H1 (cell line): ENCODE data around the gene TSFM. TPM values are rescaled to one million over a fixed set of nuclear protein-coding genes. Genes with fewer than 3 reads are reported as not detected.

Experiments
- CTCF ChIA-PET: fragments of 300-600 bp; sonication (Branson Sonifier 250); formaldehyde crosslinking; loops from one replicate; lab custom pipeline; 2021; ENCODE audit not compliant: partially characterized antibody; lab: Charles Lee
- POLR2A ChIA-PET: fragments of 300-600 bp; sonication (Branson Sonifier 250); formaldehyde crosslinking; loops from one replicate; lab custom pipeline; 2021; ENCODE audit warnings: inconsistent platforms; ENCODE audit not compliant: partially characterized antibody; lab: Charles Lee
- DNase-seq, 2 experiments: peaks; one replicate each; pipeline versions ENCODE4 v3.0.0 to v3.0.0-alpha.2; 2010 to 2022; ENCODE audit warnings: low spot score in 2 of 2, low read depth in 1 of 2, mixed read lengths in 1 of 2
- FAIRE-seq: peaks from 2 replicates; lab custom pipeline; 2011; peaks lifted over from hg19 to GRCh38; lab: Jason Lieb, UNC
- H2AFZ ChIP-seq: 2 replicates; pipeline ENCODE4 v1.8.1; 2012; ENCODE audit warnings: low read length, inconsistent platforms
- H2AK5ac ChIP-seq: 2 replicates; pipeline ENCODE4 v1.6.1; 2013; ENCODE audit warnings: low read depth, low read length
- H2BK120ac ChIP-seq: replicated peaks from 2 replicates; pipeline ENCODE3; 2013; ENCODE audit warnings: low read depth, low read length, inconsistent platforms
- H2BK12ac ChIP-seq: 2 replicates; pipeline ENCODE4 v1.6.1; 2013; ENCODE audit warnings: low read depth, low read length
- H2BK15ac ChIP-seq: 2 replicates; pipeline ENCODE4 v1.6.1; 2013; ENCODE audit warnings: low read length
- H2BK20ac ChIP-seq: 2 replicates; pipeline ENCODE4 v1.6.1; 2013; ENCODE audit warnings: low read length
- H2BK5ac ChIP-seq: 2 replicates; pipeline ENCODE4 v1.6.1; 2013; ENCODE audit warnings: low read depth, low read length
- H3K14ac ChIP-seq: 2 replicates; pipeline ENCODE4 v1.6.1; 2013; ENCODE audit warnings: inconsistent platforms; ENCODE audit not compliant: insufficient read length
- H3K18ac ChIP-seq: 2 replicates; pipeline ENCODE4 v1.6.1; 2013; ENCODE audit warnings: low read length; ENCODE audit errors: extremely low read depth
- H3K23ac ChIP-seq: 2 replicates; pipeline ENCODE4 v1.6.1; 2013; ENCODE audit warnings: inconsistent platforms; ENCODE audit not compliant: insufficient read length
- H3K23me2 ChIP-seq: 2 replicates; pipeline ENCODE4 v1.6.1; 2013; ENCODE audit warnings: low read depth, low read length
- H3K27ac ChIP-seq: 2 replicates; pipeline ENCODE4 v1.6.1; 2011; ENCODE audit warnings: low read depth, low read length, inconsistent platforms
- H3K27me3 ChIP-seq, 4 experiments: replicated peaks in 1 of 4; 1 replicate in 1 of 4; 2 replicates in 3 of 4; pipeline versions ENCODE4 v1.6.1 to v1.8.1; 2011 to 2013; ENCODE audit warnings: low read length in 3 of 4, mild to moderate bottlenecking in 3 of 4, inconsistent platforms in 2 of 4, mixed read lengths in 2 of 4, moderate library complexity in 1 of 4; ENCODE audit not compliant: control insufficient read depth in 3 of 4, insufficient read depth in 3 of 4; ENCODE audit errors: extremely low read depth in 1 of 4
- H3K36me3 ChIP-seq, 4 experiments: 2 replicates each; pipeline versions ENCODE4 v1.6.1 to v1.8.1; 2011 to 2013; ENCODE audit warnings: mild to moderate bottlenecking in 4 of 4, low read length in 3 of 4, moderate library complexity in 2 of 4, control low read depth in 1 of 4, inconsistent platforms in 1 of 4; ENCODE audit not compliant: insufficient read depth in 4 of 4, control insufficient read depth in 2 of 4
- H3K4ac ChIP-seq: replicated peaks from 2 replicates; pipeline ENCODE3; 2013; ENCODE audit warnings: low read length, low read depth, mixed read lengths, inconsistent platforms; ENCODE audit not compliant: insufficient read length
- H3K4me1 ChIP-seq, 4 experiments: replicated peaks in 1 of 4; 1 replicate in 1 of 4; 2 replicates in 3 of 4; pipeline versions ENCODE4 v1.6.1 to v1.8.1; 2011 to 2013; ENCODE audit warnings: low read length in 3 of 4, inconsistent platforms in 2 of 4, mixed read lengths in 1 of 4; ENCODE audit not compliant: insufficient read depth in 4 of 4, control insufficient read depth in 3 of 4
- H3K4me2 ChIP-seq, 2 experiments: 2 replicates each; pipeline versions ENCODE4 v1.6.1 to v1.8.1; 2011 to 2013; ENCODE audit warnings: low read depth in 2 of 2, low read length in 2 of 2, control low read depth in 1 of 2, inconsistent platforms in 1 of 2, mild to moderate bottlenecking in 1 of 2; ENCODE audit not compliant: insufficient read depth in 1 of 2
- H3K4me3 ChIP-seq, 4 experiments: fragments of 200-600, 300-600 bp in 1 of 4; sonication (generic), shearing (Covaris generic), sonication (Bioruptor Twin) in 1 of 4; 2 replicates each; pipeline versions ENCODE4 v1.5.1 to v1.8.1; 2011 to 2016; ENCODE audit warnings: low read length in 4 of 4, low read depth in 3 of 4, control low read depth in 2 of 4, inconsistent platforms in 2 of 4, mild to moderate bottlenecking in 2 of 4, mixed read lengths in 1 of 4, moderate library complexity in 1 of 4; ENCODE audit not compliant: insufficient read depth in 2 of 4; ENCODE audit errors: extremely low read depth in 1 of 4
- H3K56ac ChIP-seq: replicated peaks from 2 replicates; pipeline ENCODE3; 2013; ENCODE audit warnings: low read depth, mild to moderate bottlenecking, mixed read lengths, low read length, inconsistent platforms; ENCODE audit not compliant: insufficient read length
- H3K79me1 ChIP-seq: 2 replicates; pipeline ENCODE4 v1.6.1; 2013; ENCODE audit warnings: low read depth, low read length, control low read depth
- H3K79me2 ChIP-seq, 2 experiments: 2 replicates each; pipeline versions ENCODE4 v1.6.1 to v1.8.1; 2012 to 2013; ENCODE audit warnings: low read length in 2 of 2, mild to moderate bottlenecking in 2 of 2, inconsistent platforms in 1 of 2; ENCODE audit not compliant: insufficient read depth in 2 of 2, control insufficient read depth in 1 of 2
- H3K9ac ChIP-seq, 4 experiments: replicated peaks in 1 of 4; 1 replicate in 1 of 4; 2 replicates in 3 of 4; pipeline versions ENCODE4 v1.6.1 to v1.8.1; 2011 to 2013; ENCODE audit warnings: low read depth in 3 of 4, low read length in 3 of 4, control low read depth in 2 of 4, mild to moderate bottlenecking in 2 of 4, moderate library complexity in 2 of 4, inconsistent platforms in 1 of 4; ENCODE audit errors: extremely low read depth in 1 of 4
- H3K9me3 ChIP-seq, 2 experiments: 2 replicates each; pipeline versions ENCODE4 v1.6.1 to v1.8.1; 2012 to 2013; ENCODE audit warnings: mild to moderate bottlenecking in 2 of 2, moderate library complexity in 2 of 2, control low read depth in 1 of 2, inconsistent platforms in 1 of 2, low read depth in 1 of 2, low read length in 1 of 2, mixed read lengths in 1 of 2; ENCODE audit not compliant: insufficient read depth in 2 of 2
- H4K20me1 ChIP-seq, 2 experiments: replicated peaks in 1 of 2; 2 replicates each; pipeline versions ENCODE3 to v1.8.1; 2011 to 2013; ENCODE audit warnings: inconsistent platforms in 2 of 2, low read length in 2 of 2, mild to moderate bottlenecking in 1 of 2; ENCODE audit not compliant: insufficient read depth in 2 of 2, control insufficient read depth in 1 of 2
- H4K5ac ChIP-seq: 2 replicates; pipeline ENCODE4 v1.6.1; 2013; ENCODE audit warnings: low read length, low read depth, mixed read lengths, inconsistent platforms; ENCODE audit not compliant: insufficient read length
- H4K8ac ChIP-seq: 2 replicates; pipeline ENCODE4 v1.8.0; 2013; ENCODE audit warnings: mild to moderate bottlenecking, moderate library complexity, low read length, inconsistent platforms; ENCODE audit not compliant: insufficient read depth; ENCODE audit errors: extremely low read depth
- H4K91ac ChIP-seq: replicated peaks from 2 replicates; pipeline ENCODE3; 2013; ENCODE audit warnings: low read length, mixed read lengths, inconsistent platforms; ENCODE audit not compliant: insufficient read length
- BACH1 ChIP-seq: IDR thresholded peaks from 2 replicates; pipeline ENCODE4 v1.6.1; 2012; ENCODE audit warnings: low read length, improper control_type of control experiment
- CBX5 ChIP-seq: fragments of 300-800, 300-1000 bp; sonication (generic); IDR thresholded peaks from 2 replicates; pipeline ENCODE4 v1.7.1; 2016; ENCODE audit warnings: antibody characterized with exemption, low read length, low read depth
- CHD1 ChIP-seq: IDR thresholded peaks from 2 replicates; pipeline ENCODE4 v1.6.1; 2012; ENCODE audit warnings: low read depth, low read length, improper control_type of control experiment
- CHD2 ChIP-seq: IDR thresholded peaks from 2 replicates; pipeline ENCODE4 v1.6.1; 2012; ENCODE audit warnings: low read length, improper control_type of control experiment
- JUND ChIP-seq: IDR thresholded peaks from 2 replicates; pipeline ENCODE4 v1.6.1; 2011; ENCODE audit warnings: mild to moderate bottlenecking, improper control_type of control experiment, low read length
- MAFK ChIP-seq: IDR thresholded peaks from 2 replicates; pipeline ENCODE4 v1.6.1; 2012; ENCODE audit warnings: low read depth, mild to moderate bottlenecking, improper control_type of control experiment, low read length
- RFX5 ChIP-seq: IDR thresholded peaks from 2 replicates; pipeline ENCODE4 v1.6.1; 2011; ENCODE audit warnings: low read depth, low read length, improper control_type of control experiment, borderline replicate concordance
- SIN3A ChIP-seq, 2 experiments: IDR thresholded peaks in 1 of 2; conservative IDR thresholded peaks in 1 of 2; 2 replicates each; pipeline ENCODE4 v1.6.1; 2011 to 2012; ENCODE audit warnings: low read length in 2 of 2, improper control_type of control experiment in 1 of 2, low read depth in 1 of 2, mild to moderate bottlenecking in 1 of 2
- SIRT6 ChIP-seq: IDR thresholded peaks from one replicate; pipeline ENCODE4 v1.7.1; 2012; ENCODE audit warnings: low read length, inconsistent platforms
- SUZ12 ChIP-seq: fragments of 200-600 bp; sonication (generic); IDR thresholded peaks from 2 replicates; pipeline ENCODE4 v1.6.1; 2012; ENCODE audit warnings: mild to moderate bottlenecking, inconsistent platforms, low read length, moderate library complexity, mixed read lengths
- WGBS, 2 experiments: shearing (Covaris generic) in 1 of 2; methylation state at CpG; one replicate each; pipeline versions ENCODE4 v1.1.6 to v1.1.7; 2013 to 2015; ENCODE audit warnings: low lambda C conversion rate in 2 of 2, mixed read lengths in 2 of 2, inconsistent platforms in 1 of 2, low coverage in 1 of 2, missing lambda C conversion rate in 1 of 2; ENCODE audit not compliant: insufficient replicate concordance in 2 of 2, insufficient coverage in 1 of 2, insufficient read length in 1 of 2; ENCODE audit errors: extremely low coverage in 1 of 2, missing lambda C conversion rate in 1 of 2; 5-methylcytosine and 5-hydroxymethylcytosine counted together
- polyA plus RNA-seq, 7 experiments: library from polyadenylated mRNA; depleted of rRNA in 3 of 7; stranded (reverse) in 5 of 7; unstranded in 2 of 7; fragments of >200 nt in 5 of 7; fragments of 200-250 nt in 2 of 7; gene quantifications; 1 replicate in 5 of 7; 2 replicates in 1 of 7; 4 replicates in 1 of 7; pipeline versions ENCODE4 v1.2.1 to v1.2.3, GENCODE V29; 2011 to 2013; ENCODE audit warnings: missing spikeins in 2 of 7, mixed read lengths in 2 of 7
- total RNA-seq: library from RNA; stranded (reverse); fragmentation: NEBNext Ultra II Directional; extraction: Animal tissue kit (Norgen Biotek cat#: 25700); gene quantifications from 2 replicates; pipeline ENCODE4 v1.2.1, GENCODE V29; 2021
- TF ChIP-seq, protein P1 (sequence below): IDR thresholded peaks from 2 replicates; pipeline ENCODE4 v1.6.1; 2011; ENCODE audit warnings: low read depth, mild to moderate bottlenecking, low read length; ENCODE audit not compliant: insufficient read depth

The TSFM gene
- total and polyA plus RNA-seq, 2 of the 8 experiments (the other 6 are each of a cell fraction or from before 2014, with no cell fraction given) = 17.4 to 49.8 TPM

DNA sequence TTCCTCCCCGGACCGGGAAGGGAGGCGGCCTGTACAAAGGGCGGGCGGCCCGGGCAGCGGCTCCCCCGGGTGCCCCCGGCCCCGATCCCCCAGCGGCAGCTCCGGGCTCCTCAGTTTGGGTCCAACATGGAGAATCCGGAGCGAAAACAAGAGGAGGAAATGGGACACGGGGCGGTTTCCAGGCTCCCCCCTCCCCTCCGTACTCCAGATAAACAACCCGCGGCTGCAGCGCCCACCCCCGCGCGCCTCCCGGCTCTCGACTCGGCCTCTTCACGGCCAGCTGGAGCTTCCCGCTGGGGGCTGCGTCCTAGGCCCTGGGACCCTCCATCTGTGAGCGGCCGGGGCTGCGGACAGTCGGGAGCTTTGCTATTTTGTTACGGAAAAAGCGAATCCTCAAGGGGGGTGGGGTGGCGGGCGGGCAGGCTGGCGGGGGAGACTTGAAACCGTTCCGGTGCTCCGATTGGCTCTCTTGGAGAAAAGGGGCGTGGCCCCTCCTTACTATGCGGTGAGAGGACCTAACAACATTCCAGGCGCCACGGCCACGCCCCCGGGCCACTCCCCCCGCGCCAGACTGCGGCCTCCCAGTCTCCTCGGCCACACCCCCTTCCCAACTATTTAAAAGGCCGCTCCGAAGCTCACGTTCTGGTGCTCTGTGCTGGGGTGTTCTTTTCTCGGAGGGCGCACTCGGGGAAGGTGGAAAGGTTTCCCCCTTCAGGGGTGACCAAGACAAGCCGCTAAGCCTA lies 64.2 kb downstream of the TSFM start, which contains the start of gene CTDSP2:
TSS of gene CTDSP2 (minus strand) at position 153 of the 743 bp plus-strand sequence. CDS start 294 bp downstream, outside the sequence.
- H2AFZ ChIP-seq = no peak within 1 kb of the TSS
- peak within 1 kb of the TSS; percentile 98 for H2BK5ac ChIP-seq
- TF ChIP-seq SUZ12 (no peak), CHD1 (no peak), CHD2 (no peak), RFX5 (no peak), SIRT6 (no peak), MAFK (no peak), JUND (no peak), BACH1 (0 out of 2 replicates have a peak, but pooled peaks have one; percentile 49), CBX5 (no peak), SIN3A (conservative IDR thresholded peaks at IDR 0.05 in 1 of 2, IDR thresholded peaks at IDR 0.05 in 1 of 2; ENCODE audit: low read depth in 1 of 2, low read length in 2 of 2) (peak in 1 of 2 experiments; percentile 22; a peak in 2 of 4 replicates)
- TF ChIP-seq, protein P1, sequence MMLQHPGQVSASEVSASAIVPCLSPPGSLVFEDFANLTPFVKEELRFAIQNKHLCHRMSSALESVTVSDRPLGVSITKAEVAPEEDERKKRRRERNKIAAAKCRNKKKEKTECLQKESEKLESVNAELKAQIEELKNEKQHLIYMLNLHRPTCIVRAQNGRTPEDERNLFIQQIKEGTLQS = no peak

More for the DNA sequence above, 64.2 kb downstream of the TSFM start, which contains the start of gene CTDSP2:
- POLR2A ChIA-PET = interaction anchor here (0.5 to 29.9 kb wide), 19 partner anchors 3 to 93 kb away, joined by 3 to 722 read pairs (median 4); partner anchors contain the start of genes AVIL, CTDSP2, EEF1AKMT3 and METTL1
- peak within 1 kb of the TSS; percentile 59 for H4K91ac ChIP-seq
- FAIRE-seq (no peak), DNase-seq (peak; percentile 95 to 100)
- peak within 1 kb of the TSS; percentile 99 for H3K27ac ChIP-seq
- no peak within 1 kb of the TSS for H2BK120ac ChIP-seq
- peaks cover 8 to 44% of the 10 kb centered on the region in 2 experiments; a peak in 3 of 4 replicates for H3K79me2 ChIP-seq
- no peak within 1 kb of the TSS for H3K14ac ChIP-seq
- H3K4me2 ChIP-seq = peak within 1 kb of the TSS; percentile 74 to 84
- H3K9me3 ChIP-seq = no peaks in the 10 kb centered on the region
- peaks cover 9% of the 10 kb centered on the region; the same call in 1 of the 2 replicates for H3K23me2 ChIP-seq
- peaks cover 4 to 9% of the 10 kb centered on the region in 2 experiments for H4K20me1 ChIP-seq
- peak within 1 kb of the TSS; percentile 16; the same call in 1 of the 2 replicates for H2AK5ac ChIP-seq
- H3K27me3 ChIP-seq = peaks cover 0 to 3% (median under 1%) of the 10 kb centered on the region in 4 experiments; a peak in 2 of 7 replicates
- H3K18ac ChIP-seq = peak within 1 kb of the TSS; percentile 91
- peak within 1 kb of the TSS; percentile 19 for H3K4ac ChIP-seq
- peak within 1 kb of the TSS; percentile 85 for H3K56ac ChIP-seq
- no peaks in the 10 kb centered on the region for H3K36me3 ChIP-seq
- no peak within 1 kb of the TSS for H3K23ac ChIP-seq
- CTCF ChIA-PET = interaction anchor here (0.6 to 3.2 kb wide), 17 partner anchors 12 to 236 kb away, joined by 3 to 44 read pairs (median 7); partner anchors contain the start of genes ARHGEF25 and TSFM
- H3K9ac ChIP-seq = peak within 1 kb of the TSS; percentile 92 to 99 (median 94)
- peaks cover 2% of the 10 kb centered on the region; the same call in 1 of the 2 replicates for H3K79me1 ChIP-seq
- H4K8ac ChIP-seq = peak within 1 kb of the TSS; percentile 100; the same call in 1 of the 2 replicates
- H2BK12ac ChIP-seq = peak within 1 kb of the TSS; percentile 41; the same call in 1 of the 2 replicates
- H4K5ac ChIP-seq = peak within 1 kb of the TSS; percentile 98
- no peak within 1 kb of the TSS for H2BK15ac ChIP-seq
- 2% methylated on average over 37 of the region's 58 CpGs; no CpG with 5 or more reads in 1 of the 2 experiments for WGBS, 2 experiments
- peak within 1 kb of the TSS; percentile 86 to 98 (median 94) for H3K4me3 ChIP-seq
- no peak within 1 kb of the TSS for H2BK20ac ChIP-seq
- H3K4me1 ChIP-seq = peaks cover 6 to 35% (median 21%) of the 10 kb centered on the region in 4 experiments
